SHP77 (cell line): Measurements from ENCODE around the gene WIPF3.

ENCODE experiments used
- DNase-seq, 2 experiments: peaks; one replicate each; lab custom pipeline; 2025; lab: John Stamatoyannopoulos, UW

Gene WIPF3

GRCh38 chr7:29847916-29848315, 41.6 kb downstream of the WIPF3 start:
- DNase-seq, result no peak

GRCh38 chr7:29848941-29849340, 42.6 kb downstream of the WIPF3 start:
- no peak for DNase-seq

- DNase-seq, result peak; percentile 17 to 63
Measured at GRCh38 chr7:29851487-29851886, 45.2 kb downstream of the WIPF3 start.

GRCh38 chr7:29852457-29852856, 46.1 kb downstream of the WIPF3 start:
- DNase-seq, result no peak

- peak; percentile 72 to 74 for DNase-seq
Measured at GRCh38 chr7:29853072-29853471, 46.8 kb downstream of the WIPF3 start.

- peak; percentile 68 to 77 for DNase-seq
Measured at GRCh38 chr7:29853789-29854188, 47.5 kb downstream of the WIPF3 start.

GRCh38 chr7:29854257-29854938, 48.1 kb downstream of the WIPF3 start:
- peak in 1 of 2 experiments; percentile 30 for DNase-seq

- no peak for DNase-seq
Measured at GRCh38 chr7:29857654-29858053, 51.3 kb downstream of the WIPF3 start.

GRCh38 chr7:29858191-29858951, 52.1 kb downstream of the WIPF3 start:
- DNase-seq, result no peak

- no peak for DNase-seq
Measured at GRCh38 chr7:29859104-29859503, 52.8 kb downstream of the WIPF3 start.

- no peak for DNase-seq
Measured at GRCh38 chr7:29859524-29860185, 53.3 kb downstream of the WIPF3 start.

GRCh38 chr7:29860186-29860585, 53.9 kb downstream of the WIPF3 start:
- no peak for DNase-seq

- no peak for DNase-seq
Measured at GRCh38 chr7:29861884-29862283, 55.6 kb downstream of the WIPF3 start.

GRCh38 chr7:29864656-29865055, 58.3 kb downstream of the WIPF3 start:
- no peak for DNase-seq

- no peak for DNase-seq
Measured at GRCh38 chr7:29865526-29865925, 59.2 kb downstream of the WIPF3 start.

- DNase-seq, result no peak
Measured at GRCh38 chr7:29866490-29866930, 60.2 kb downstream of the WIPF3 start.

- DNase-seq, result no peak
Measured at GRCh38 chr7:29871787-29872398, 65.6 kb downstream of the WIPF3 start.

GRCh38 chr7:29873644-29874294, 67.5 kb downstream of the WIPF3 start:
- no peak for DNase-seq

- no peak for DNase-seq
Measured at GRCh38 chr7:29875741-29876140, 69.4 kb downstream of the WIPF3 start.

GRCh38 chr7:29877196-29877595, 70.9 kb downstream of the WIPF3 start:
- DNase-seq, result no peak

- no peak for DNase-seq
Measured at GRCh38 chr7:29878081-29878688, 71.9 kb downstream of the WIPF3 start.

GRCh38 chr7:29879609-29880008, 73.3 kb downstream of the WIPF3 start:
- DNase-seq, result no peak
